Keratinocyte (primary cell): ENCODE results near the gene MBP. TPM values are rescaled to one million over a fixed set of nuclear protein-coding genes. Genes with fewer than 3 reads are reported as not detected.

Source experiments
- DNase-seq: peaks from one replicate; pipeline ENCODE4 v3.0.0-alpha.2; 2011; ENCODE audit warnings: low read depth, missing footprints, low spot score
- FAIRE-seq: peaks from 2 replicates; lab custom pipeline; 2011; peaks lifted over from hg19 to GRCh38; lab: Jason Lieb, UNC
- H2AFZ ChIP-seq: 2 replicates; pipeline ENCODE4 v1.6.0; 2012; ENCODE audit warnings: low read length, control low read depth, inconsistent platforms; ENCODE audit not compliant: control insufficient read depth
- H3K27ac ChIP-seq: 2 replicates; pipeline ENCODE4 v1.5.1; 2011; ENCODE audit warnings: low read length; ENCODE audit not compliant: control insufficient read depth, insufficient read depth
- H3K27me3 ChIP-seq: 3 replicates; pipeline ENCODE4 v1.6.0; 2011; ENCODE audit warnings: low read length; ENCODE audit not compliant: control insufficient read depth, insufficient read depth; ENCODE audit errors: extremely low read depth
- H3K36me3 ChIP-seq, 2 experiments: 2 replicates in 1 of 2; 3 replicates in 1 of 2; pipeline ENCODE4 v1.5.1; 2011; ENCODE audit warnings: low read length in 2 of 2, mild to moderate bottlenecking in 1 of 2; ENCODE audit not compliant: control insufficient read depth in 2 of 2, insufficient read depth in 2 of 2; ENCODE audit errors: extremely low read depth in 1 of 2
- H3K4me1 ChIP-seq: 3 replicates; pipeline ENCODE4 v1.5.1; 2011; ENCODE audit warnings: low read length; ENCODE audit not compliant: control insufficient read depth, insufficient read depth; ENCODE audit errors: extremely low read depth
- H3K4me2 ChIP-seq: 3 replicates; pipeline ENCODE4 v1.6.0; 2011; ENCODE audit warnings: low read depth, low read length; ENCODE audit not compliant: control insufficient read depth, insufficient read depth; ENCODE audit errors: extremely low read depth
- H3K4me3 ChIP-seq, 3 experiments: fragments of 200-600 bp in 1 of 3; sonication (generic) in 1 of 3; 2 replicates in 2 of 3; 3 replicates in 1 of 3; pipeline ENCODE4 v1.5.1; 2011 to 2016; ENCODE audit warnings: low read length in 3 of 3, mild to moderate bottlenecking in 3 of 3, control low read depth in 2 of 3, inconsistent platforms in 1 of 3, low read depth in 1 of 3, mixed read lengths in 1 of 3, mixed run types in 1 of 3, moderate library complexity in 1 of 3; ENCODE audit not compliant: control insufficient read depth in 2 of 3, insufficient read depth in 2 of 3; ENCODE audit errors: extremely low read depth in 1 of 3
- H3K79me2 ChIP-seq: 2 replicates; pipeline ENCODE4 v1.6.0; 2012; ENCODE audit warnings: low read length; ENCODE audit not compliant: control insufficient read depth, insufficient read depth
- H3K9ac ChIP-seq: 3 replicates; pipeline ENCODE4 v1.6.0; 2011; ENCODE audit warnings: low read length; ENCODE audit not compliant: control insufficient read depth, insufficient read depth; ENCODE audit errors: extremely low read depth
- H3K9me1 ChIP-seq: 3 replicates; pipeline ENCODE4 v1.6.0; 2011; ENCODE audit warnings: low read length; ENCODE audit not compliant: control insufficient read depth, insufficient read depth; ENCODE audit errors: extremely low read depth
- H3K9me3 ChIP-seq: 2 replicates; pipeline ENCODE4 v1.5.1; 2012; ENCODE audit warnings: low read depth, low read length; ENCODE audit not compliant: control insufficient read depth
- H4K20me1 ChIP-seq: 3 replicates; pipeline ENCODE4 v1.6.0; 2011; ENCODE audit warnings: low read length; ENCODE audit not compliant: control insufficient read depth, insufficient read depth; ENCODE audit errors: extremely low read depth
- EZH2 ChIP-seq: IDR thresholded peaks from one replicate; pipeline ENCODE4 v1.6.1; 2012; ENCODE audit warnings: inconsistent platforms, mild to moderate bottlenecking, low read length, moderate library complexity
- dilution Hi-C: fragments of 300-500 bp; cut with MboI; formaldehyde crosslinking; loops from one replicate; pipeline ENCODE4 v1.7.0; 2020; ENCODE audit warnings: low sequenced_read_pairs; ENCODE audit not compliant: extremely low pct_ligation_motif_present
- polyA plus RNA-seq, 5 experiments: library from polyadenylated mRNA; depleted of rRNA in 3 of 5; stranded (reverse) in 3 of 5; stranded (forward) in 1 of 5; unstranded in 1 of 5; fragments of >200 nt; gene quantifications; 1 replicate in 1 of 5; 2 replicates in 3 of 5; 3 replicates in 1 of 5; pipeline versions ENCODE4 v1.2.1 to v1.2.3, GENCODE V29; 2011 to 2012; ENCODE audit warnings: missing spikeins in 2 of 5, low read depth in 1 of 5, low replicate concordance in 1 of 5
- TF ChIP-seq, protein P1 (sequence below), 3 experiments: IDR thresholded peaks in 1 of 3; conservative IDR thresholded peaks in 1 of 3; optimal IDR thresholded peaks in 1 of 3; 2 replicates in 2 of 3; 3 replicates in 1 of 3; pipeline versions ENCODE3 to v1.5.1; 2011; ENCODE audit warnings: low read length in 3 of 3, mild to moderate bottlenecking in 3 of 3, moderate library complexity in 2 of 3, control low read depth in 1 of 3, inconsistent platforms in 1 of 3; ENCODE audit not compliant: insufficient read depth in 2 of 3; ENCODE audit errors: extremely low read depth in 1 of 3

MBP gene
- polyA plus RNA-seq, 1 donor (not counting 4 experiments of a cell fraction or from before 2014, with no cell fraction given), result 38.7 TPM

DNA sequence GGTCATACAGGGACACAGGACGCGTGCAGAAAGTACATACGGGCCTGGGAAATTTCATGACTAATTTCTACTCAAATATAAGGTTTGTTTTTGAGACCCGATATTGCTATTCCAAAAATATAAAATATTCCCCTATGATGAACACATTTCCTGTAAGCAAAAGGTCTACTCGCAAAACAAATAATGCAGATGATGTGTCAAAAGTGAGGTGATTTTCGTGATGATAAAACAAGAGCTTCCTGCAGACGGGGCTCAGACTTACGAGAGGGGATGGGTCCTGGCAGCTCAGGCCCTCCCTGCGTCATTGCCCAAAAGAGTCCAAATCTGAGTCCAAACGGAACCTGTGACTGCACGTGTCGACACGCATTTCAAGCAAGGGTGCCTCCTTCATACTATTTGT, 62.7 kb downstream of the MBP start:
- H3K36me3 ChIP-seq, result peaks cover 5 to 9% of the 10 kb centered on the region in 2 experiments
- peaks cover 78% of the 10 kb centered on the region for H3K4me1 ChIP-seq
- dilution Hi-C loops, result no loop called here
- no peaks in the 10 kb centered on the region for H3K9me3 ChIP-seq
- peaks cover 5% of the 10 kb centered on the region for H3K9me1 ChIP-seq
- H2AFZ ChIP-seq, result no peak overlapping the region
- peak overlapping the region; percentile 80 for H3K9ac ChIP-seq
- H3K4me3 ChIP-seq, result no peak overlapping the region
- DNase-seq (no peak), FAIRE-seq (no peak)
- H3K27me3 ChIP-seq, result no peaks in the 10 kb centered on the region
- no peak for TF ChIP-seq EZH2
- TF ChIP-seq, protein P1, sequence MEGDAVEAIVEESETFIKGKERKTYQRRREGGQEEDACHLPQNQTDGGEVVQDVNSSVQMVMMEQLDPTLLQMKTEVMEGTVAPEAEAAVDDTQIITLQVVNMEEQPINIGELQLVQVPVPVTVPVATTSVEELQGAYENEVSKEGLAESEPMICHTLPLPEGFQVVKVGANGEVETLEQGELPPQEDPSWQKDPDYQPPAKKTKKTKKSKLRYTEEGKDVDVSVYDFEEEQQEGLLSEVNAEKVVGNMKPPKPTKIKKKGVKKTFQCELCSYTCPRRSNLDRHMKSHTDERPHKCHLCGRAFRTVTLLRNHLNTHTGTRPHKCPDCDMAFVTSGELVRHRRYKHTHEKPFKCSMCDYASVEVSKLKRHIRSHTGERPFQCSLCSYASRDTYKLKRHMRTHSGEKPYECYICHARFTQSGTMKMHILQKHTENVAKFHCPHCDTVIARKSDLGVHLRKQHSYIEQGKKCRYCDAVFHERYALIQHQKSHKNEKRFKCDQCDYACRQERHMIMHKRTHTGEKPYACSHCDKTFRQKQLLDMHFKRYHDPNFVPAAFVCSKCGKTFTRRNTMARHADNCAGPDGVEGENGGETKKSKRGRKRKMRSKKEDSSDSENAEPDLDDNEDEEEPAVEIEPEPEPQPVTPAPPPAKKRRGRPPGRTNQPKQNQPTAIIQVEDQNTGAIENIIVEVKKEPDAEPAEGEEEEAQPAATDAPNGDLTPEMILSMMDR (optimal IDR thresholded peaks at IDR 0.05 in 1 of 3, IDR thresholded peaks at IDR 0.05 in 1 of 3, conservative IDR thresholded peaks at IDR 0.05 in 1 of 3; ENCODE audit: extremely low read depth in 1 of 3, insufficient read depth in 2 of 3, low read length in 3 of 3), result no peak
- H3K27ac ChIP-seq, result peak overlapping the region; percentile 95
- H3K79me2 ChIP-seq, result peaks cover 42% of the 10 kb centered on the region
- H4K20me1 ChIP-seq, result no peaks in the 10 kb centered on the region
- peak overlapping the region; percentile 91 for H3K4me2 ChIP-seq

DNA sequence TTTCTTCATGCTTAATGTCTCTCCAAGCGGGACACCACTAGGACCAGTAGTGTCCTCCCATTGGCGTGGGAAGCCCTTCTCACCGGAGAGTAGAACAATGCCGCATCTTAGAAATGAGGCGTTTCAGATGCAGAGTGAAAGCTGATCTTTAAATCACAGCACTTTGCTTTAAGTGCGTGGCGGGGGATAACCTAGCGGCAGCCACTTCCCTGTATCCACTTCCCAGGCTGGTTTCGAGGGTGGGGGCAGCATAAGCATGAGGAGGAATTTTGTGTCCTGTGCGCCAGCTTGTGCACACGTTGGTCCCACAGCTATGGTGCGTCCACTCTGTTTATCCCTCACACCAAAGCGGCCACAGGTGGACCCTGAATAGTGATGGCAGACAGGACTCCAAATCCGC, 63.1 kb downstream of the MBP start:
- H3K4me1 ChIP-seq, result peaks cover 82% of the 10 kb centered on the region
- H4K20me1 ChIP-seq, result no peaks in the 10 kb centered on the region
- H3K9me1 ChIP-seq, result peaks cover 5% of the 10 kb centered on the region
- no peak for TF ChIP-seq EZH2
- TF ChIP-seq, protein P1 (optimal IDR thresholded peaks at IDR 0.05 in 1 of 3, IDR thresholded peaks at IDR 0.05 in 1 of 3, conservative IDR thresholded peaks at IDR 0.05 in 1 of 3; ENCODE audit: extremely low read depth in 1 of 3, insufficient read depth in 2 of 3, low read length in 3 of 3), result no peak
- peak overlapping the region; percentile 95 for H3K27ac ChIP-seq
- no peak for DNase-seq
- peaks cover 4 to 13% of the 10 kb centered on the region in 2 experiments for H3K36me3 ChIP-seq
- peak overlapping the region; percentile 62 for H3K9ac ChIP-seq
- no peak overlapping the region for H3K4me3 ChIP-seq
- H3K4me2 ChIP-seq, result peak overlapping the region; percentile 47
- dilution Hi-C loops, result no loop called here
- no peaks in the 10 kb centered on the region for H3K9me3 ChIP-seq
- H2AFZ ChIP-seq, result no peak overlapping the region
- FAIRE-seq, result no peak
- no peaks in the 10 kb centered on the region for H3K27me3 ChIP-seq
- peaks cover 39% of the 10 kb centered on the region for H3K79me2 ChIP-seq
